Neural cell (in vitro differentiated cells): Measurements from ENCODE around the gene ISYNA1. TPM values are rescaled to one million over a fixed set of nuclear protein-coding genes. Genes with fewer than 3 reads are reported as not detected.

Source experiments
- H2AFZ ChIP-seq: fragments of 200-600, 300-800 bp; sonication (generic), shearing (Covaris generic); 2 replicates; pipeline ENCODE4 v1.6.0; 2014; ENCODE audit warnings: low read depth, mild to moderate bottlenecking, antibody characterized with exemption, low read length, moderate library complexity
- H3F3A ChIP-seq: fragments of 200-600 bp; shearing (Covaris generic); 2 replicates; pipeline ENCODE4 v1.6.1; 2016; ENCODE audit warnings: mild to moderate bottlenecking, moderate library complexity, mixed read lengths, antibody characterized with exemption, low read length; ENCODE audit not compliant: insufficient read depth, poor library complexity, severe bottlenecking
- H3K27ac ChIP-seq: fragments of 200-600, 300-800 bp; sonication (generic), shearing (Covaris generic); 2 replicates; pipeline ENCODE4 v1.5.1; 2014; ENCODE audit warnings: mild to moderate bottlenecking, low read length, moderate library complexity
- H3K27me3 ChIP-seq: fragments of 300-800, 200-600 bp; sonication (generic), shearing (Covaris generic); 2 replicates; pipeline ENCODE4 v1.6.0; 2014; ENCODE audit warnings: mild to moderate bottlenecking, low read depth, low read length, moderate library complexity; ENCODE audit not compliant: insufficient read depth
- H3K36me3 ChIP-seq: fragments of 300-800, 200-600 bp; sonication (generic), shearing (Covaris generic); 2 replicates; pipeline ENCODE4 v1.5.1; 2014; ENCODE audit warnings: mild to moderate bottlenecking, antibody characterized with exemption, low read length, moderate library complexity; ENCODE audit not compliant: insufficient read depth
- H3K4me2 ChIP-seq: fragments of 300-800, 200-600 bp; sonication (generic), shearing (Covaris generic); 2 replicates; pipeline ENCODE4 v1.6.0; 2014; ENCODE audit warnings: mild to moderate bottlenecking, low read length
- H3K4me3 ChIP-seq: fragments of 300-800, 200-600 bp; sonication (generic), shearing (Covaris generic); 2 replicates; pipeline ENCODE4 v1.5.1; 2014; ENCODE audit warnings: mild to moderate bottlenecking, low read length, moderate library complexity
- H3K79me2 ChIP-seq: fragments of 200-600 bp; shearing (Covaris generic); replicated peaks from 2 replicates; pipeline ENCODE4 v1.6.0; 2014; ENCODE audit warnings: mild to moderate bottlenecking, low read length, moderate library complexity; ENCODE audit not compliant: insufficient read depth
- H3K9ac ChIP-seq: fragments of 300-800, 200-600 bp; sonication (generic), shearing (Covaris generic); 2 replicates; pipeline ENCODE4 v1.6.1; 2016; ENCODE audit warnings: mild to moderate bottlenecking, low read length, mixed read lengths
- H3K9me2 ChIP-seq: fragments of 200-600 bp; shearing (Covaris generic); 2 replicates; pipeline ENCODE4 v1.6.1; 2016; ENCODE audit warnings: mild to moderate bottlenecking, low read length, mixed read lengths; ENCODE audit not compliant: insufficient read depth
- H3K9me3 ChIP-seq: fragments of 200-600, 300-800 bp; sonication (generic), shearing (Covaris generic); 2 replicates; pipeline ENCODE4 v1.6.1; 2016; ENCODE audit warnings: mild to moderate bottlenecking, mixed run types, low read length, moderate library complexity, mixed read lengths
- H4K20me1 ChIP-seq: fragments of 200-600 bp; shearing (Covaris generic); 2 replicates; pipeline ENCODE4 v1.6.1; 2016; ENCODE audit warnings: mild to moderate bottlenecking, mixed run types; ENCODE audit not compliant: insufficient read depth
- EP300 ChIP-seq: fragments of 450-650 bp; conservative IDR thresholded peaks from 2 replicates; pipeline ENCODE4 v1.6.1; 2014; ENCODE audit warnings: antibody characterized with exemption, mild to moderate bottlenecking, moderate library complexity; ENCODE audit not compliant: poor library complexity, severe bottlenecking
- EZH2 ChIP-seq: fragments of 200-600, 300-800 bp; shearing (Covaris generic), sonication (generic); IDR thresholded peaks from 2 replicates; pipeline ENCODE4 v1.6.1; 2014; ENCODE audit warnings: antibody characterized with exemption, low read length, borderline replicate concordance, mild to moderate bottlenecking; ENCODE audit not compliant: insufficient read depth, poor library complexity, severe bottlenecking
- MXI1 ChIP-seq: fragments of 450-650 bp; conservative IDR thresholded peaks from 2 replicates; pipeline ENCODE4 v1.6.1; 2014; ENCODE audit warnings: antibody characterized with exemption, mild to moderate bottlenecking; ENCODE audit not compliant: poor library complexity, severe bottlenecking
- POLR2AphosphoS5 ChIP-seq: IDR thresholded peaks from 2 replicates; pipeline ENCODE4 v1.6.1; 2012
- RAD21 ChIP-seq: fragments of 450-650 bp; conservative IDR thresholded peaks from 2 replicates; pipeline ENCODE4 v1.6.1; 2014; ENCODE audit warnings: antibody characterized with exemption, mild to moderate bottlenecking, moderate library complexity
- SMC3 ChIP-seq: fragments of 450-650 bp; conservative IDR thresholded peaks from 2 replicates; pipeline ENCODE4 v1.6.1; 2014; ENCODE audit warnings: antibody characterized with exemption, mild to moderate bottlenecking, moderate library complexity; ENCODE audit not compliant: poor library complexity
- TAF1 ChIP-seq: IDR thresholded peaks from 2 replicates; pipeline ENCODE4 v1.6.1; 2012; ENCODE audit warnings: low read depth
- polyA plus RNA-seq: library from polyadenylated mRNA; depleted of rRNA; stranded (reverse); fragments of >200 nt; gene quantifications from 2 replicates; pipeline ENCODE4 v1.2.3, GENCODE V29; 2014
- TF ChIP-seq, protein P1 (sequence below): IDR thresholded peaks from 2 replicates; pipeline ENCODE4 v1.6.1; 2012; ENCODE audit warnings: borderline replicate concordance
- TF ChIP-seq, protein P2 (sequence below): fragments of 450-650 bp; IDR thresholded peaks from 2 replicates; pipeline ENCODE4 v1.5.1; 2014; ENCODE audit warnings: antibody characterized with exemption, mild to moderate bottlenecking, moderate library complexity; ENCODE audit not compliant: poor library complexity, severe bottlenecking

Gene ISYNA1
- polyA plus RNA-seq, 1 donor from 2014 or later, result 123 TPM

DNA sequence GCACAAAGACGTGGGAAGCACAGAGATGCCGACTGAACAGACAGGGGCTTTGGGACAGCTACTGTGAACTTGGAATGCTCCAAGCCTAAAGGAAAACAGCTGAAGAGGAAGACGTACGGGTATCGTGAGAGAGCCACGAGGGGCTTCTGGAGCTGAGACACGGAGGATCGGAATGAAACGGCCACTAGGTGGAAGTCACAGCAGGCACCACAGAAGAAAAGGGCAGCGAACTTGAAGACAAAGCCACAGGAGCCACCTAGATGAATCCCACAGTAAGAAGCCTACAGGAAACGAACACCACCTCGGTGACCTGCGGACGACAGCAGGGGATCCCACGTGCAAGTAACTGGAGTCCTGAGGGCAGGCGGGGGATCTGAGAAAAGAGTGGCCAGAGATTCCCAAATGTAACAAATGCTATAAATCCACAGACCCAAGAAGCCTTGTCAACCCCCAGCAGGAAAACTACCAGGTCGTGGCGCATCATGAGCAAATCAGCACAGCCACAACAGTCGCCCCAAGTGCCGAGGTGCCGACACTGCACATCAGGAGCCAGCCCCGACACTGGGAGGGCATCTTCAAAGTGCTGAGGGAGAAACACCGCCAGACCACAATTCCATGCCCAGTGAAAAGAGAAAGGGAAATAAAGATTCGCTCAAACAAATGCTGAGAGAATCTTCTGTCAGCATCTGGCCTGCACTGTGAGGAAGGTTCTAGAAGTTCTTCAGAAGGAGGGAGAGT is 39.3 kb upstream of the ISYNA1 start:
- no peak overlapping the region for H3K4me3 ChIP-seq
- no peaks in the 10 kb centered on the region for H3K79me2 ChIP-seq
- no peaks in the 10 kb centered on the region for H3F3A ChIP-seq
- no peaks in the 10 kb centered on the region for H4K20me1 ChIP-seq
- H3K27ac ChIP-seq, result no peak overlapping the region
- H3K36me3 ChIP-seq, result no peaks in the 10 kb centered on the region
- no peaks in the 10 kb centered on the region for H3K27me3 ChIP-seq
- no peak overlapping the region for H3K9ac ChIP-seq
- TF ChIP-seq, protein P1, sequence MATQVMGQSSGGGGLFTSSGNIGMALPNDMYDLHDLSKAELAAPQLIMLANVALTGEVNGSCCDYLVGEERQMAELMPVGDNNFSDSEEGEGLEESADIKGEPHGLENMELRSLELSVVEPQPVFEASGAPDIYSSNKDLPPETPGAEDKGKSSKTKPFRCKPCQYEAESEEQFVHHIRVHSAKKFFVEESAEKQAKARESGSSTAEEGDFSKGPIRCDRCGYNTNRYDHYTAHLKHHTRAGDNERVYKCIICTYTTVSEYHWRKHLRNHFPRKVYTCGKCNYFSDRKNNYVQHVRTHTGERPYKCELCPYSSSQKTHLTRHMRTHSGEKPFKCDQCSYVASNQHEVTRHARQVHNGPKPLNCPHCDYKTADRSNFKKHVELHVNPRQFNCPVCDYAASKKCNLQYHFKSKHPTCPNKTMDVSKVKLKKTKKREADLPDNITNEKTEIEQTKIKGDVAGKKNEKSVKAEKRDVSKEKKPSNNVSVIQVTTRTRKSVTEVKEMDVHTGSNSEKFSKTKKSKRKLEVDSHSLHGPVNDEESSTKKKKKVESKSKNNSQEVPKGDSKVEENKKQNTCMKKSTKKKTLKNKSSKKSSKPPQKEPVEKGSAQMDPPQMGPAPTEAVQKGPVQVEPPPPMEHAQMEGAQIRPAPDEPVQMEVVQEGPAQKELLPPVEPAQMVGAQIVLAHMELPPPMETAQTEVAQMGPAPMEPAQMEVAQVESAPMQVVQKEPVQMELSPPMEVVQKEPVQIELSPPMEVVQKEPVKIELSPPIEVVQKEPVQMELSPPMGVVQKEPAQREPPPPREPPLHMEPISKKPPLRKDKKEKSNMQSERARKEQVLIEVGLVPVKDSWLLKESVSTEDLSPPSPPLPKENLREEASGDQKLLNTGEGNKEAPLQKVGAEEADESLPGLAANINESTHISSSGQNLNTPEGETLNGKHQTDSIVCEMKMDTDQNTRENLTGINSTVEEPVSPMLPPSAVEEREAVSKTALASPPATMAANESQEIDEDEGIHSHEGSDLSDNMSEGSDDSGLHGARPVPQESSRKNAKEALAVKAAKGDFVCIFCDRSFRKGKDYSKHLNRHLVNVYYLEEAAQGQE, result no peak
- TF ChIP-seq SMC3, result no peak
- TF ChIP-seq EZH2, result no peak
- TF ChIP-seq, protein P2, sequence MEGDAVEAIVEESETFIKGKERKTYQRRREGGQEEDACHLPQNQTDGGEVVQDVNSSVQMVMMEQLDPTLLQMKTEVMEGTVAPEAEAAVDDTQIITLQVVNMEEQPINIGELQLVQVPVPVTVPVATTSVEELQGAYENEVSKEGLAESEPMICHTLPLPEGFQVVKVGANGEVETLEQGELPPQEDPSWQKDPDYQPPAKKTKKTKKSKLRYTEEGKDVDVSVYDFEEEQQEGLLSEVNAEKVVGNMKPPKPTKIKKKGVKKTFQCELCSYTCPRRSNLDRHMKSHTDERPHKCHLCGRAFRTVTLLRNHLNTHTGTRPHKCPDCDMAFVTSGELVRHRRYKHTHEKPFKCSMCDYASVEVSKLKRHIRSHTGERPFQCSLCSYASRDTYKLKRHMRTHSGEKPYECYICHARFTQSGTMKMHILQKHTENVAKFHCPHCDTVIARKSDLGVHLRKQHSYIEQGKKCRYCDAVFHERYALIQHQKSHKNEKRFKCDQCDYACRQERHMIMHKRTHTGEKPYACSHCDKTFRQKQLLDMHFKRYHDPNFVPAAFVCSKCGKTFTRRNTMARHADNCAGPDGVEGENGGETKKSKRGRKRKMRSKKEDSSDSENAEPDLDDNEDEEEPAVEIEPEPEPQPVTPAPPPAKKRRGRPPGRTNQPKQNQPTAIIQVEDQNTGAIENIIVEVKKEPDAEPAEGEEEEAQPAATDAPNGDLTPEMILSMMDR, result no peak
- no peak for TF ChIP-seq EP300
- TF ChIP-seq POLR2AphosphoS5, result no peak
- no peak for TF ChIP-seq TAF1
- no peak for TF ChIP-seq RAD21
- no peak for TF ChIP-seq MXI1
- H3K9me2 ChIP-seq, result no peaks in the 10 kb centered on the region
- no peaks in the 10 kb centered on the region for H3K9me3 ChIP-seq
- H2AFZ ChIP-seq, result no peak overlapping the region
- no peak overlapping the region for H3K4me2 ChIP-seq

DNA sequence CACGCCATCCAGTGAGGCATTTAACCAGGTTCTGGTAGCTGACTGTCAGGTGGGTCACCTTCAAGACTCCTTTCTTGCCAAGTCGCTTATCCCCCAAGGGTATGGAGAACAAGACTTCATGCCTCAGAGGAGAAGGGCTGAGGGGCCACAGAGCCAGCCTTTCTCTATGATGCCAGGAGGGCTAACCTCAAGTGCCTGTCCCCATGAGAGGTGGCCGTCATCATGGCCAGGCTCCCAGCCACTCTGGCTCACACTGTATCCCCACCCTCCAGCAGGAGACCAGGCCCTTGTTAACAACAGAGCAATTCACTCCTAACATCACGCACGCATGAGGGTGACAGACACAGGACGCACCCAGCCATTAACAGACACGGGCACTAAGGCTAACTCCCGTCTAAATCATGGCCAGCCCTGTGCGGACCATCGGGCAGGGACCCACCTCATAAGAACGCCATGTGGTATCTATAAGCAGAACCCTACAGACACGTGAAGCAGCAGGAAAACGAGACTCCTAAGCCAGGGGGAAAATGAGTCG is 38.6 kb upstream of the ISYNA1 start:
- Histone ChIP-seq H3F3A (no peaks in the 10 kb centered on the region), H3K9ac (no peak overlapping the region), H3K4me3 (no peak overlapping the region), H3K9me2 (no peaks in the 10 kb centered on the region), H4K20me1 (no peaks in the 10 kb centered on the region), H3K9me3 (no peaks in the 10 kb centered on the region), H3K27me3 (no peaks in the 10 kb centered on the region), H3K79me2 (no peaks in the 10 kb centered on the region), H3K27ac (no peak overlapping the region), H3K4me2 (no peak overlapping the region), H2AFZ (no peak overlapping the region), H3K36me3 (no peaks in the 10 kb centered on the region)
- TF ChIP-seq EP300 (no peak), SMC3 (no peak), TAF1 (no peak), EZH2 (no peak), RAD21 (no peak), MXI1 (no peak), POLR2AphosphoS5 (no peak)
- TF ChIP-seq, protein P1, result no peak
- TF ChIP-seq, protein P2, result no peak
